Measurements from ENCODE around the gene S100A12.

S100A12 gene

DNA sequence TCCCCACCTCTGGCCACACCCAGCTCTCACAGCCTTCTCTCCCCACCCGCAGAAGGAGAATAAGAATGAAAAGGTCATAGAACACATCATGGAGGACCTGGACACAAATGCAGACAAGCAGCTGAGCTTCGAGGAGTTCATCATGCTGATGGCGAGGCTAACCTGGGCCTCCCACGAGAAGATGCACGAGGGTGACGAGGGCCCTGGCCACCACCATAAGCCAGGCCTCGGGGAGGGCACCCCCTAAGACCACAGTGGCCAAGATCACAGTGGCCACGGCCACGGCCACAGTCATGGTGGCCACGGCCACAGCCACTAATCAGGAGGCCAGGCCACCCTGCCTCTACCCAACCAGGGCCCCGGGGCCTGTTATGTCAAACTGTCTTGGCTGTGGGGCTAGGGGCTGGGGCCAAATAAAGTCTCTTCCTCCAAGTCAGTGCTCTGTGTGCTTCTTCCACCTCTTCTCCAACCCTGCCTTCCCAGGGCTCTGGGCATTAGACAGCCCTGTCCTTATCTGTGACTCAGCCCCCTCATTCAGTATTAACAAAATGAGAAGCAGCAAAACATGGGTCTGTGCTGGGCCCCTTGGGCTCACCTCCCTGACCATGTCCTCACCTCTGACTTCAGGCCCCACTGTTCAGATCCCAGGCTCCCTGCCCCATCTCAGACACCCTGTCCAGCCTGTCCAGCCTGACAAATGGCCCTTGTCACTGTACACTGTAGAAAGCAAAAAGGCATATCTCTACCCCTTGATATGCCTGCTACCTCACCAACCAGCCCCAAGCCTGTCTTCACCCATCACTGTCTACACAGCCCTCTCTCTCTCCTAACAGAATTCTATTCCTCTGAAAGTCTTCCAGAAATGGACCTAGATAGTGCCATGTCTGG is 14.6 kb downstream of the S100A12 start:
- TF ChIP-seq, protein P1, sequence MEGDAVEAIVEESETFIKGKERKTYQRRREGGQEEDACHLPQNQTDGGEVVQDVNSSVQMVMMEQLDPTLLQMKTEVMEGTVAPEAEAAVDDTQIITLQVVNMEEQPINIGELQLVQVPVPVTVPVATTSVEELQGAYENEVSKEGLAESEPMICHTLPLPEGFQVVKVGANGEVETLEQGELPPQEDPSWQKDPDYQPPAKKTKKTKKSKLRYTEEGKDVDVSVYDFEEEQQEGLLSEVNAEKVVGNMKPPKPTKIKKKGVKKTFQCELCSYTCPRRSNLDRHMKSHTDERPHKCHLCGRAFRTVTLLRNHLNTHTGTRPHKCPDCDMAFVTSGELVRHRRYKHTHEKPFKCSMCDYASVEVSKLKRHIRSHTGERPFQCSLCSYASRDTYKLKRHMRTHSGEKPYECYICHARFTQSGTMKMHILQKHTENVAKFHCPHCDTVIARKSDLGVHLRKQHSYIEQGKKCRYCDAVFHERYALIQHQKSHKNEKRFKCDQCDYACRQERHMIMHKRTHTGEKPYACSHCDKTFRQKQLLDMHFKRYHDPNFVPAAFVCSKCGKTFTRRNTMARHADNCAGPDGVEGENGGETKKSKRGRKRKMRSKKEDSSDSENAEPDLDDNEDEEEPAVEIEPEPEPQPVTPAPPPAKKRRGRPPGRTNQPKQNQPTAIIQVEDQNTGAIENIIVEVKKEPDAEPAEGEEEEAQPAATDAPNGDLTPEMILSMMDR (IDR thresholded peaks at IDR 0.05; ENCODE audit: low read length, missing control alignments) = no peak
- no peak overlapping the region for H3K4me3 ChIP-seq (replicated peaks; ENCODE audit: low read depth, low read length)

DNA sequence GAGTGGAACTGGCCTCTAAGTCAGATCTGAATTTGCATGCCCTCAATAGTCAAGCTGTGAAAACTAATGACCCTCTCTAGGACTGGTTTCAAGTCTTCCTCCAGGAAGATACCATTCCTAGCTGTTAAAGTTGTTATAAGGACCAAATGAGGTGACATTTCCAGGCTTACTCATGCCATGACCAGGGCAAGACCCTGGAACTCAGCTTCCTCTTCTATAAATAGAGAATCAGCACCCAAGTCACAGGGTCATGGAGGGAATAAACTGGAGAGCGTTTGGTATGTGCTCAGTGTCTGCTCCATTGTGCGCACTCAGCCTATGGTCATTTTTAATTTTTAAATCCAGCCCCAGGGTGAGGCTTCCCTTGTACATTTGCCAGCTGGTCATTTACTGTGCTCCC is 15.2 kb downstream of the S100A12 start:
- TF ChIP-seq, protein P1 (IDR thresholded peaks at IDR 0.05; ENCODE audit: low read length, missing control alignments) = no peak
- no peak overlapping the region for H3K4me3 ChIP-seq (replicated peaks; ENCODE audit: low read depth, low read length)
- DNase-seq (ENCODE audit: low read depth) = no peak

More for the DNA sequence above, 14.6 kb downstream of the S100A12 start:
- DNase-seq (ENCODE audit: low read depth) = no peak

- DNase-seq (ENCODE audit: low read depth) = no peak
- TF ChIP-seq, protein P1 (IDR thresholded peaks at IDR 0.05; ENCODE audit: low read length, missing control alignments) = no peak
- H3K4me3 ChIP-seq (replicated peaks; ENCODE audit: low read depth, low read length) = no peak overlapping the region
Observed at GRCh38 chr1:153359241-153359640, 16.2 kb downstream of the S100A12 start.

GRCh38 chr1:153358691-153358975 is 16.8 kb downstream of the S100A12 start:
- no peak for DNase-seq (ENCODE audit: low read depth)
- TF ChIP-seq, protein P1 (IDR thresholded peaks at IDR 0.05; ENCODE audit: low read length, missing control alignments) = no peak
- H3K4me3 ChIP-seq (replicated peaks; ENCODE audit: low read depth, low read length) = no peak overlapping the region

DNA sequence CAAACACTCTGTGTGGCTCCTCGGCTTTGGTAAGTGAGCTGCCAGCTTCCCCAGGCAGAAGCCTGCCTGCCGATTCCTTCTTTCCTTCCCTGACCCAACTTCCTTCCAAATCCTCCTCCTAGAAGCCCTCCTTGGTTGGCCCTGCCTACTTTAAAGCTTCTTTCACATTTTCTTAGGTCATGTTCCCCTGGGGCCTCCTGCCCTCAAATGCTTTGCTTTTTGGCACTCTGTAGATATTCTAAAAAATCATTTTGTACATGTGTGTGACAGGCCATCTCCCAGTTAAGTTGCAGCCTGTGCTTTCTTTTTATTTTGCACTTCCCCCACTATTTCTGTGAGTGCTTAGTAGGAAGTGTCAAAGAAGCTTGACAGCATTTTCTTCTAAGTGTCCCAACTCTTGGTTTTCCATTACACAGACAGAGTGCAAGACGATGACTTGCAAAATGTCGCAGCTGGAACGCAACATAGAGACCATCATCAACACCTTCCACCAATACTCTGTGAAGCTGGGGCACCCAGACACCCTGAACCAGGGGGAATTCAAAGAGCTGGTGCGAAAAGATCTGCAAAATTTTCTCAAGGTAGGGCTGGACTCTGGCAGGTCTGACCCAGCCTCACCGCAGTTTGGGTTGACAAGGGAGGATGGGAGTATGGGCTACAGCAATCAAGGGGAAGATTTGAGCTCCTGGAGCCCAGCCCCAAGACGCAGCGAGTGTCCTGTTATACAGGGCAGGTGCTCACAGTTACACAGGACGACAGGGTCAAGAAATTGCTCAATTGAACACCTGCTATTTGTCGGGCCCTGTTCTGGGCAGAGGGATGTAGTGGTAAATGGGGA is 17.3 kb downstream of the S100A12 start, which contains the start of gene S100A9:
Gene S100A9, plus strand, starts transcription at position 2 of the 838 bp plus-strand sequence. Its CDS starts 430 bp downstream, at position 432.
- TF ChIP-seq, protein P1 (IDR thresholded peaks at IDR 0.05; ENCODE audit: low read length, missing control alignments) = no peak
- no peak within 1 kb of the TSS for H3K4me3 ChIP-seq (replicated peaks; ENCODE audit: low read depth, low read length)
- DNase-seq (ENCODE audit: low read depth) = no peak

- no peak for DNase-seq (ENCODE audit: low read depth)
- no peak overlapping the region for H3K4me3 ChIP-seq (replicated peaks; ENCODE audit: low read depth, low read length)
- TF ChIP-seq, protein P1 (IDR thresholded peaks at IDR 0.05; ENCODE audit: low read length, missing control alignments) = no peak
Observed at GRCh38 chr1:153357076-153357852, 18.2 kb downstream of the S100A12 start.

Data from fibroblast of pulmonary artery (primary cell).